IMR-90 (cell line): ENCODE results near the gene SPI1. TPM values are rescaled to one million over a fixed set of nuclear protein-coding genes. Genes with fewer than 3 reads are reported as not detected.
A peak's percentile ranks its signal among the peaks of the same experiment; 100 is the strongest.

Source experiments
- ATAC-seq: fragments of 200-7000 bp; cut with Tn5 transposase; 2 replicates; pipeline ENCODE4 v1.9.1; 2020; ENCODE audit warnings: low read depth, mild to moderate bottlenecking, moderate library complexity
- BruUV-seq: library from RNA; stranded (reverse); fragments of 400-500 nt; replicated peaks from 2 replicates; lab custom pipeline; 2021; lab: Mats Ljungman, UMichigan
- CTCF ChIA-PET: fragments of 300-600 bp; formaldehyde crosslinking; extraction: SDS; loops from one replicate; lab custom pipeline; 2021; ENCODE audit warnings: antibody characterized with exemption; lab: Yijun Ruan, JAX
- POLR2A ChIA-PET: fragments of 300-600 bp; sonication (Branson Sonifier 250); formaldehyde crosslinking; loops from one replicate; lab custom pipeline; 2022; ENCODE audit warnings: antibody characterized with exemption; ENCODE audit not compliant: unreplicated experiment; lab: Charles Lee
- DNase-seq: peaks from one replicate; pipeline ENCODE4 v3.0.0; 2013
- H2AFZ ChIP-seq: replicated peaks from 2 replicates; pipeline ENCODE3; 2013; ENCODE audit warnings: low read length, mild to moderate bottlenecking; ENCODE audit not compliant: poor library complexity
- H2AK5ac ChIP-seq: 2 replicates; pipeline ENCODE4 v1.6.1; 2013; ENCODE audit warnings: low read depth, low read length, inconsistent platforms
- H2AK9ac ChIP-seq: replicated peaks from 2 replicates; pipeline ENCODE3; 2013; ENCODE audit warnings: mild to moderate bottlenecking, low read depth, low read length, moderate library complexity; ENCODE audit not compliant: poor library complexity
- H2BK120ac ChIP-seq: 2 replicates; pipeline ENCODE4 v1.6.1; 2013; ENCODE audit warnings: low read depth, low read length, inconsistent platforms
- H2BK15ac ChIP-seq: 3 replicates; pipeline ENCODE4 v1.6.1; 2013; ENCODE audit warnings: low read depth, low read length, inconsistent platforms
- H2BK20ac ChIP-seq: 2 replicates; pipeline ENCODE4 v1.6.1; 2013; ENCODE audit warnings: low read depth, mild to moderate bottlenecking, inconsistent platforms, low read length, moderate library complexity
- H2BK5ac ChIP-seq: 2 replicates; pipeline ENCODE4 v1.6.1; 2013; ENCODE audit warnings: mild to moderate bottlenecking, low read depth, low read length, inconsistent platforms; ENCODE audit not compliant: poor library complexity, severe bottlenecking
- H3K14ac ChIP-seq: replicated peaks from 2 replicates; pipeline ENCODE4 v1.6.1; 2013; ENCODE audit warnings: low read depth, low read length, inconsistent platforms
- H3K18ac ChIP-seq: 2 replicates; pipeline ENCODE4 v1.6.1; 2013; ENCODE audit warnings: low read depth, low read length, control low read depth
- H3K23ac ChIP-seq: 2 replicates; pipeline ENCODE4 v1.6.1; 2013; ENCODE audit warnings: low read depth, low read length, inconsistent platforms
- H3K27ac ChIP-seq: 2 replicates; pipeline ENCODE4 v1.5.1; 2013; ENCODE audit warnings: mild to moderate bottlenecking, control low read depth, low read length; ENCODE audit not compliant: insufficient read depth
- H3K27me3 ChIP-seq: 2 replicates; pipeline ENCODE4 v1.6.1; 2013; ENCODE audit warnings: low read length; ENCODE audit not compliant: control insufficient read depth, insufficient read depth
- H3K36me3 ChIP-seq: 2 replicates; pipeline ENCODE4 v1.6.1; 2013; ENCODE audit warnings: low read length, mixed read lengths; ENCODE audit not compliant: control insufficient read depth, insufficient read depth
- H3K4ac ChIP-seq: 2 replicates; pipeline ENCODE4 v1.6.1; 2013; ENCODE audit warnings: low read depth, low read length, inconsistent platforms
- H3K4me1 ChIP-seq: 2 replicates; pipeline ENCODE4 v1.6.1; 2013; ENCODE audit warnings: low read length, mixed read lengths; ENCODE audit not compliant: control insufficient read depth, insufficient read depth
- H3K4me2 ChIP-seq: 2 replicates; pipeline ENCODE4 v1.6.1; 2013; ENCODE audit warnings: low read depth, mild to moderate bottlenecking, control low read depth, low read length, moderate library complexity
- H3K4me3 ChIP-seq: 2 replicates; pipeline ENCODE4 v1.5.1; 2013; ENCODE audit warnings: low read depth, mild to moderate bottlenecking, control low read depth, low read length, moderate library complexity; ENCODE audit not compliant: insufficient read depth
- H3K56ac ChIP-seq: 2 replicates; pipeline ENCODE4 v1.6.1; 2013; ENCODE audit warnings: low read length, inconsistent platforms; ENCODE audit not compliant: insufficient read depth; ENCODE audit errors: extremely low read depth
- H3K79me1 ChIP-seq, 2 experiments: 2 replicates each; pipeline ENCODE4 v1.6.1; 2013; ENCODE audit warnings: low read length in 2 of 2, inconsistent platforms in 1 of 2, low read depth in 1 of 2
- H3K9ac ChIP-seq: 2 replicates; pipeline ENCODE4 v1.6.1; 2013; ENCODE audit warnings: low read depth, low read length, control low read depth
- H3K9me1 ChIP-seq: 2 replicates; pipeline ENCODE4 v1.6.1; 2013; ENCODE audit warnings: low read length, inconsistent platforms; ENCODE audit not compliant: insufficient read depth
- H3K9me3 ChIP-seq: 2 replicates; pipeline ENCODE4 v1.6.1; 2013; ENCODE audit warnings: low read length; ENCODE audit not compliant: control insufficient read depth, insufficient read depth
- H4K20me1 ChIP-seq: 2 replicates; pipeline ENCODE4 v1.6.1; 2013; ENCODE audit warnings: low read length, inconsistent platforms; ENCODE audit not compliant: insufficient read depth
- H4K5ac ChIP-seq: 2 replicates; pipeline ENCODE4 v1.6.1; 2013; ENCODE audit warnings: mild to moderate bottlenecking, low read depth, low read length, control low read depth
- H4K8ac ChIP-seq, 2 experiments: 2 replicates each; pipeline ENCODE4 v1.6.1; 2013; ENCODE audit warnings: low read depth in 2 of 2, low read length in 2 of 2, control low read depth in 1 of 2, inconsistent platforms in 1 of 2
- H4K91ac ChIP-seq: 2 replicates; pipeline ENCODE4 v1.6.1; 2013; ENCODE audit warnings: low read depth, low read length, inconsistent platforms; ENCODE audit not compliant: insufficient read depth
- MAFK ChIP-seq: IDR thresholded peaks from 2 replicates; pipeline ENCODE4 v1.6.1; 2012; ENCODE audit warnings: low read depth, low read length, improper control_type of control experiment
- WGBS, 2 experiments: methylation state at CpG; one replicate each; pipeline versions ENCODE4 v1.1.5 to v1.1.7; 2013; ENCODE audit warnings: missing lambda C conversion rate in 2 of 2; ENCODE audit not compliant: insufficient read length in 1 of 2; ENCODE audit errors: extremely low coverage in 2 of 2; 5-methylcytosine and 5-hydroxymethylcytosine counted together
- dilution Hi-C: fragments of 300-500 bp; cut with HindIII; formaldehyde crosslinking; loops from one replicate; pipeline ENCODE4 v1.14.3; 2018; ENCODE audit warnings: low sequenced_read_pairs; ENCODE audit not compliant: unreplicated experiment
- in situ Hi-C: fragments of 300-500 bp; cut with MboI; formaldehyde crosslinking; loops from 3 replicates; pipeline ENCODE4 v1.14.3; 2019; ENCODE audit warnings: low sequenced_read_pairs, inconsistent platforms, mixed read lengths
- intact Hi-C: fragments of 100-400 bp; cut with micrococcal nuclease; formaldehyde crosslinking; loops from 2 replicates; pipeline ENCODE4 v1.10.0; 2022
- polyA plus RNA-seq, 3 experiments: library from polyadenylated mRNA; depleted of rRNA; stranded (reverse); fragments of >200 nt; gene quantifications; 2 replicates each; pipeline ENCODE4 v1.2.3, GENCODE V29; 2012; ENCODE audit warnings: low replicate concordance in 1 of 3
- total RNA-seq: library from RNA; depleted of rRNA; stranded (reverse); fragments of >200 nt; gene quantifications from 2 replicates; pipeline ENCODE4 v1.2.3, GENCODE V29; 2012

The SPI1 gene
- total and polyA plus RNA-seq, 2 of the 4 experiments (the other 2 are of a cell fraction) = not detected

DNA sequence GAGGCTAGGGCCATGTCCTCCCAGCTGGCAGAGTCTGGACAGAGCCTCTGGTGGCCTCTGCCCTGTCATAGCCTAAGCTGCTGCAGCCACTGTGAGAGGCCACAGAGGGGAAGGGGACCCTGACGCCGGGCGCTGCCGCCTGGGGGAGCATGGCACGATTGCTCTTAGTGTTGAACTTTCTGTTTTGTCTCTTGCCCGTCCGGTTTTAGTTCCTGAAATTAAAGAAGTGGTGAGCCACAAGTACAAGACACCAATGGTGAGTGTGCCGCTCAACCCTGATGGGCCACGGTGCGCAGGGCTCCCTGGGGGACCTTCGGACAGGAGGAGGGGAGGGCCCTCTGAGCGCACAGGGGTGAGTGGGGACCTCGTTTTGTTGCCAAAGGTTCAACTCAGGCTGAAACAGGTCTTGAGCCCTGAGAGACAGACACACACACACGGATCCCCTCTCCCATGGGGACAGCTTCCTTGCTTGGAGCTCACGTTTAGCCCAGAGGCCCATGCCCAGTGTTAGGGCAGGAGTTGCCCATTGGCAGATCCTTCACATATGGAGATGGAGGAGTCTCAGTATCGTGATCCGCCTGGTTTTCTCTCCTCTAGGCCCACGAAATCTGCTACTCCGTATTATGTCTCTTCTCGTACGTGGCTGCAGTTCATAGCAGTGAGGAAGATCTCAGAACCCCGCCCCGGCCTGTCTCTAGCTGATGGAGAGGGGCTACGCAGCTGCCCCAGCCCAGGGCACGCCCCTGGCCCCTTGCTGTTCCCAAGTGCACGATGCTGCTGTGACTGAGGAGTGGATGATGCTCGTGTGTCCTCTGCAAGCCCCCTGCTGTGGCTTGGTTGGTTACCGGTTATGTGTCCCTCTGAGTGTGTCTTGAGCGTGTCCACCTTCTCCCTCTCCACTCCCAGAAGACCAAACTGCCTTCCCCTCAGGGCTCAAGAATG lies 49.6 kb downstream of the SPI1 start:
- Histone ChIP-seq H3K14ac (no peak overlapping the region), H2BK15ac (no peak overlapping the region), H2AK9ac (no peak overlapping the region), H3K27ac (no peak overlapping the region), H3K27me3 (no peaks in the 10 kb centered on the region), H3K18ac (no peak overlapping the region), H4K91ac (no peak overlapping the region), H4K8ac (no peak overlapping the region), H3K79me1 (no peaks in the 10 kb centered on the region), H3K4me1 (0 out of 2 replicates have a peak, but pooled peaks cover 2% of the 10 kb centered on the region), H2BK120ac (no peak overlapping the region), H3K4me3 (no peak overlapping the region), H2BK5ac (no peak overlapping the region), H3K23ac (no peak overlapping the region), H3K9me1 (no peaks in the 10 kb centered on the region), H3K9me3 (no peaks in the 10 kb centered on the region), H3K36me3 (peaks cover 48% of the 10 kb centered on the region), H4K5ac (no peak overlapping the region), H3K4ac (no peak overlapping the region), H3K56ac (no peak overlapping the region), H3K4me2 (no peak overlapping the region), H2AFZ (peak overlapping the region; percentile 19), H4K20me1 (no peaks in the 10 kb centered on the region), H2BK20ac (no peak overlapping the region), H3K9ac (no peak overlapping the region), H2AK5ac (no peak overlapping the region)
- TF ChIP-seq MAFK = no peak
- 94% methylated on average over 16 of the region's 29 CpGs; no CpG with 5 or more reads in 1 of the 2 experiments for WGBS, 2 experiments
- ChIA-PET POLR2A (no interaction called here), CTCF (interaction anchor here (0.5 kb wide), 2 partner anchors 91 to 495 kb away, joined by 3 to 5 read pairs; no protein-coding TSS in a partner anchor)
- ATAC-seq (no peak), DNase-seq (no peak)
- intact Hi-C loops = no loop called here
- dilution Hi-C loops = no loop called here
- in situ Hi-C loops = no loop called here
- TSS peak; percentile 85 for BruUV-seq
